Measurements from ENCODE around the gene CFAP57.

CFAP57 gene

GRCh38 chr1:43277116-43277876 is 105.2 kb downstream of the CFAP57 start:
- no peak for DNase-seq (ENCODE audit: low read depth)

DNA sequence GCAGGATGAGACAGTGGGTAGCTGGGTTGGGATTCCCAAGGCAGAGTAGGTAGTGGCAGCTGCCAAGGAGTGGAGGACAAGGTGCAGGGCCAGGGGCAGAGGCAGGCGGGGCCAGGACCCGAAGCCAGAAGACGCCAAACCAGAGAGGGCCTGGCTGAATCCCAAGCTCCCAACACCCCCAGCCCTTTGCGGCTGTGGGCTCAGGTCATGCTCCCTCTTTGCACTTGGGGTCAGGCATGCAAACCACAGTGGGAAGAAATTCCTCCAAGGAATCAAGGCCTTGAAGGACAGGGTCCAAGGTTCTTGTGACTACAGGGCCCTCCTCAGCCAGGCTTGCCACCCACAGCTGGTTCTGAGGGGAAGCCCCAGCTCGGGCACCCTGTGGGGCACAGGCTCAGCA is 107.0 kb downstream of the CFAP57 start:
- no peak for DNase-seq (ENCODE audit: low read depth)

GRCh38 chr1:43279666-43280065 is 107.5 kb downstream of the CFAP57 start:
- DNase-seq (ENCODE audit: low read depth) = no peak

DNA sequence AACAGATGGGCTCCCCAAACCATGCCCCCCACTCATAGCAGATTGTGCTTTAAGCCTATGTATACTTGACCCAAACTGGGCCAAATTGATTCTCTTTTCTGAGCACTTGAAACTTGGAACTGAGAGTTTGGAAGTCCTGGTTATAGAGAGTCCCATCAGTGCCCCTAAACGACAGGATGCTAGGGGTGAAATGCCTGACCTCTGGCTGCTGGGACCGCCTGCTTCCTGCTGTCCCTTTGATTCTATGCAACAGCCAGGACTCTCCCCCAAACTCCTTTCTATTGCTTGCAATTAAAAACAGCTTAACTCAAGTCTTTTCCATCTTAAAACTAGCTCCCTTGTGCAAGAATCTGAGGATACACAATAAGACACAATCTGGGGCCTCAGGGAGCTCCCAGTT is 108.6 kb downstream of the CFAP57 start:
- DNase-seq (ENCODE audit: low read depth) = no peak

DNA sequence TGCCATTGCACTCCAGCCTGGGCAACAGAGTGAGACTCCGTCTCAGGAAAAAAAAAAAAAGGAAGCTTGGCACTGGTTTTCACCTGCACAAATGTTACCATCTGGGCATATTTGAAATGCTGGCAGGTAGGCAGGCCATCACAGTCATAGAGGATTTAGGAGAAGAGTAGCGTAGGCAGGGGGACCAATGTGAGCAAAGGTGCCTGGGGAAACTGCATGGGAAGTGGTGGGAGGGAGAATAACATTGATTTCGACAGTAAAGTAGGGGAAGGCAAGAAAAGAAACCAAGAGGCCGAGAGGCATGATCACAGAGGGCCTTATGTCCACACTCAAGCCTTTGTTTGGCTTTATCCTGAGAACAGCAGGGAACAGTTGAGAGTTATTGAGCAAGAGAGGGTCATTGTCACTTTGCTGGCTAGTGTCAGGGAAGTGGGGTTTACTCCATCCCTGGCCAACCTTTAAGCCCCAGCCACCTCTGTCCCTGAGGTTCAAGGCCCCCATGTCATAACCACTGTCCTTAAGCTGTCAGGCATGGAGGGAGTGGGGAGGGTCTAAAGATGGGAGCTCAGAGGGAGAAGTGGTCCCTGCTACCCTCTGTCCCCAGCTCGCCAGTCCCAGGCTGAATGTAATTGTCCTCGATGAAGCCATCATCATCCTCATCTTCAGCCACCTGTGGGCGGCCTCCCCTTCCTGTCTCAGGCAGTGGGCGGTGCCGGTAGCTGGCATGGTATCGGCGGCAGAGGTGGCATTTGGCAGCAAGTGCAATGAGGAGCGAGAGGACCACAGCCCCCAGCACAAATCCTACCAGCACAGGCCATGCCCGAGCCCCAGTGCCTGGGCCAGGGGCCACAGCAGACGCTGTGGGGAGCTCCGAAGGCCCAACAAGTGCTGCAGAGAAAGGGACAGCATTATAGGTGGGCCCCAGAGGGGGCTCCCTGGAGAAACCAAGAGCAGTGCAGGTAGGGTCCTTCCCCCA is 110.4 kb downstream of the CFAP57 start:
- DNase-seq (ENCODE audit: low read depth) = no peak

GRCh38 chr1:43284065-43284464 is 111.9 kb downstream of the CFAP57 start:
- no peak for DNase-seq (ENCODE audit: low read depth)

DNA sequence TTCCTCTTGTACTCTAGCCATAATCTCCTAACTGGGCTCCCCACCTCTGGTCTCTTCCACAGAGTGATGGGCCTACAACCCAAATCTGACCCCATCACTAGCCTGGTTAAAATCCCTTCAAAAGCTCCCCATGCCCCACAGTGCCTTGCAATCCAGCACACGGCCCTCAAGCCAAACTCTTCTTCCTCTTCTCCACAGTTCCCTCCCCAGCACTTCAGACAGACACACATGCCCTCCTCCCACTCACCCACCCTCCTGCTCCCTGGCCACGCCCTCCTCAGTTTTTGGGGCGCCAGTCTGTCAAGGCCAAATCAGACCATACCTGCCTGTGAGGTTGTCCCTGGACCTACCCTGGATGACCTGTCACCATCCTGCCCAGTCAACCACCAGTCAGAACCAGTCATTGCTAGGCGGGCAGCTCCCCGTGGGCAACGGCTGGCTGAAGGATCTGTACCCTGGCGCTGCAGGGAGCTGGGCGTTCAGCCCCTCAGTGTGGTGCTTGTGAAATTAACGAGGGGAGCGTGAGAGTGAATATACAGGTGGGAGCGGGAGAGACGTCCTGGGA is 112.5 kb downstream of the CFAP57 start:
- DNase-seq (ENCODE audit: low read depth) = no peak

GRCh38 chr1:43285269-43285990 is 113.3 kb downstream of the CFAP57 start, which contains the start of gene C1orf210:
Gene C1orf210 (minus strand): TSS chr1:43285581. CDS start chr1:43283270, 2,311 bp downstream.
- no peak for DNase-seq (ENCODE audit: low read depth)

DNA sequence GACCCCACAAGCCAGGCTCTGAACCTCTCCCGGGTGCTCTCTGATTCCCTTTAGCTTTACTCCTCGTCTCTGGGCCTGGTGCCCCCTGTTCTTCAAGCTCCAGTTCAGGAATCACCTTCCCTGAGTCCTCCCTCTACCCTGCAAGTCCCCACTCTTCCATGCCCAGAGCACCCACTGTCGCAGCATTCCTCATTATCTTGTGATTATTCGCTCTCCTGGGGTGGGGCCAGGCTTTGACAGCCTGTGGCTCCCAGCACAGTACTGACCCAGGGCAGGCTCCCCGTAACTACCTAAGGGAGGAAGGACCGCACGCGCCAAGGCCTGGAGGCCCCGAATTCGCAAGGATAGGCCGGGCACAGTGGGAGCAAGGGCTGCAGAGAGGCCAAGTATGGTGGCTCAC is 114.0 kb downstream of the CFAP57 start:
- DNase-seq (ENCODE audit: low read depth) = no peak

- DNase-seq (ENCODE audit: low read depth) = no peak
Observed at GRCh38 chr1:43286533-43286932, 114.4 kb downstream of the CFAP57 start.

DNA sequence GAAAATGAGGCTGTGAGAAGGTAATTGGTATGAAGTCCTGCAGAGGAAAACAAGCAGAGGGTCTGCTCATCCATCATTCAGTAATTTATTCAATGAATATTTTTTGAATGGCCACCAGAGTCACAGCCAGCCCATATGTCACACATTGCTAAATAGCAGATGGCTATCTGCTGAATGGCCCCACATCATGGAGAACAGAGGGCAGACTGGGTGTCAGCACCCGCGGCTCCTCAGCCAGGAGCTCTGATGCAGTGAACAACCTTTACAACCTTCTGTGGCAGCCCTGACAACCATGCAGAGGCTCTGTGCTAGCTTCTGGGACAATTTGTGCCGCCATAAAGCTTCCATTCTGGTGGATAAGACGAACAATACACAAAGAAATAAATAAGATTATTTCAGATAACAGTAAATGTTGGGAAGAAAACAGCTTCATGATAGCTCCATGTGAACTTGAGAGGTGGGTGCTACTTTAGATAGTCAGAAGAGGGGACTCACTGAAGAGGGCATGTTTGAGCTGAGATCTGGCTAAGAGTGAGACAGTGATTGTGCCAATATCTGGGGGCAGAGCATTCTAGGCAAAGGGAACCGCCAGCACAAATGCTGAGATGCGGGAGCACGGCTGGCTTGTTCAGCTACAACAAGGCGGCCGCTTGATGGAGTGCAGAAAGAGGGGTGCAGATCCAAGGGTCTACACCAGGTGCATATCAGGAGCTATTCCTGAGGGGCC is 116.1 kb downstream of the CFAP57 start:
- DNase-seq (ENCODE audit: low read depth) = no peak

DNA sequence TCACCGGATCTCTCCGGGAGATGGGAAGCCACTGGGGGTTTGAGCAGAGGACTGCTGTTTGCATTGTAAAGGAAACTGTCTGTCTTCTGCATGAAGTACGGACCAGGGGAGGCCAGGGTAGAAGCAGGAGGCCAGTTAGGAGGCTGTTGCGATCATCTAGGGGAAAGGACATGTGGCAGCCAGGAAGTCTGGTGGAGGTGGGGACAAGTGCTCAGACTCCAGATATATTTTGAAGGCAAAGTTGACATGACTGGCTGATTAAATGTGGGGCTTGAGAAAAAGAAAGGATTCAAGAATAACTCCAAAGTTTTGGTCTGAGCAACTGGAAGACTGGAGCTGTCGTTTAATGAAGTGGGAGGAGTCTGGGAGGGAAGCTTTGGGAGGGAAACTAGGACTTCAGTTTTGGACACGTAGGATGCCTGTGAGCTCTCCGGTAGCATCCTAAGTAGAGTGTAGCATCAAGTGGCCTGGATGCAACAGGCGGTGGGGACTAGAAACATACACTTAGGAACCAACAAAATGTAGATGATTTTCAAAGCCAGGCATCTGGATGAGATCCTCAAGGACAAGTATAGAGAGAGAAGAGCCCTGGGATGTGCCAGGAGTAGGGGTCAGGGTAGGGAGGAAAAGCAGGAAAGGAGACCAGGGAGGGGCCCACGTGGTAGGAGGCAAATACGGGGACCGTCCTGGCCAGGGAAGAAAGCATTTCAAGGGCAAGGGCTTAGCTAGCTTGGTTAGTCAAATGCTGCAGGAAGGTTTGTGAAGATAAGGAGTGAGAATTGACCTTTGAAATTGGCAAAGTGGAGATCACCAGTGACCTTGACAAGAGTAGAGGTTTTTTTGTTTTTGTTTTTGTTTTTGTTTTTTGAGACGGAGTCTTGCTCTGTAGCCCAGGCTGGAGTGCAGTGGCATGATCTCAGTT is 116.9 kb downstream of the CFAP57 start:
- no peak for DNase-seq (ENCODE audit: low read depth)

DNA sequence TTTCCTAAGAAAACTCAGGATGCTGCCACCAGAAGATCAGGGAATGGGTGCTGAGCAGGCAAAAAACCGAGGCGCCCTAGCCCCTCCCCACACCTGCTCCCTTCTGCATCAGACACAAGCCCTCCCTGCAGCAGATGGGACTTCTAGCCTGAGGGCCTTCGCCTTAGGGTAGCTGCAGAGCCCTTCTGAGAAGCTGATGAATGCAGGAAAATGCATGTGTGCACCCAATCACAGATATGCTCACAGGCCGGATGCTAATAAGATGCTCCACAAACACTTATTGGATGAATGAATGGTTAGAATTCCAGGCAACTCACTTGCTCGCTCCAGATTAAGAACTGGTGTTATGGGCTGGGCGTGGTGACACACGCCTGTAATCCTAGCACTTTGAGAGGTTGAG is 120.1 kb downstream of the CFAP57 start:
- no peak for DNase-seq (ENCODE audit: low read depth)

DNA sequence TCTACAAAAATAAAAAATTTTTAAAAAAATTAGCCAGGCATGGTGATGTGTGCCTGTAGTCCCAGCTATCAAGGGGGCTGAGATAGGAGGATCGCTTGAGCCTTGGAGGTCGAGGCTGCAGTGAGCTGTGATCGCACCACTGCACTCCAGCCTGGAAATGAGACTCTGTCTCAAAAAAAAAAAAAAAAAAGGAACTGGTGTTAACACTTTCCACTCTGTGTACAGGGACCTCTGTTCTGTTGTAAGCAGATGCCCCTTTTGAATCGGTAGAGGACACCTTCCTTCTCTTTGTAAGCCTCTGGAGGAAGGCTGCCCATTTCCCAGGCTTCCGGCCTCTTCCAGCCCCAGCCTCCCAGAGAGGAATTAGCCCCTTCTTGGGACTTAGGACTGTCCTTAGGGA is 120.5 kb downstream of the CFAP57 start:
- no peak for DNase-seq (ENCODE audit: low read depth)

DNA sequence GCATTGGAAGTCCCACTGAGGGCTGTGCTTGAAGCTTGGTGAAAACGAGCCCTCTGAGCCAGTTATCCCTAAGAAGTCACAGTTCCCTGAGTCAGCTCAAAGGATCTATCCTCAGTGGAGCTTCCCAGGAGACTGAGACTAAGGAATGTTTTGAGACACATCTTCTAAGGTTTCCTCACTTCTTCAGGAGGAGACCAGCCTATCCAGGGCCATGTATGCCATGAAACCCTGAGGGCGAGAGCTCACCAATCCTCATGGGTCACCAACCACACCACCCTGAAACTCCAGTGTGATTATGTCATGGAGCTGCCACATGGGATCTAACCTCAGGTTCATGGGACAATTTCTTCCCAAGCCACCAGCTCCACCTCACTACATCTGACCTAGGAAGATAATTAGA is 121.0 kb downstream of the CFAP57 start:
- no peak for DNase-seq (ENCODE audit: low read depth)

- DNase-seq (ENCODE audit: low read depth) = no peak
Observed at GRCh38 chr1:43293896-43294760, 122.0 kb downstream of the CFAP57 start.

DNA sequence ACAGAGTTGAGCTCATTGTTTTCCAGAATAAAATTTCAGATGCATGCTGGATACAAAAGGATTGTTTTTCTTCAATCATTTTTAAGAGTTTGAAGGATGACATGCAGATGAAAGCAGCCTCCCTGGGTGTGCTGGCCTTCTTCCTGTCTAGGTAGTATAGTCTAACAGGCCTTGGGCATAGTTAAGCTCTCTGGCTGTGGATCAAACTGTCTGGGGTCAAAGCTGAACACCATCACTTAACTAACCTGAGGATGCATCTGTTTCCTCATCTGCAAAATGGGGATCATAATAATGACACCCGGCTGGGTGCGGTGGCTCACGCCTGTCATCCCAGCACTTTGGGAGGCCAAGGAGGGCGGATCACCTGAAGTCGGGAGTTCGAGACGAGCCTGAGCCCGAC is 122.6 kb downstream of the CFAP57 start:
- no peak for DNase-seq (ENCODE audit: low read depth)

DNA sequence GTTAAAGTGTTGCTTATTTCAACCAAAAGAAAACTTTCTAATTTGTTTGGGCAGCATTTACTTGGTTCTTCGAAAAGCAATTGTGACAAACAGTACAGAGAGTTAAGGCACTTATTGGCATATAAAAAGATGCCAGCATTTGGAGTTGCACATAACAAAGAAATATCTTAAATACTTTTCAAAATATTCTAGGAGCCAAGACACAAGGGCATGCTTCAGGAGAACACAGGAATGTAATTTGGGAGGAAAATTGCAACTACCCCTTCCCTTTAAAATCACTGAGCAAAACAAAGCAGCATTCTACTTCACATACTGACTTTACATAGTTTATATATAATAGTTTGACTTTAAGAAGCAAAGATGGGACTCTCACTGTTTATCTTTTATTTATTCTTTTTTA is 124.1 kb downstream of the CFAP57 start:
- DNase-seq (ENCODE audit: low read depth) = no peak

- no peak for DNase-seq (ENCODE audit: low read depth)
Observed at GRCh38 chr1:43298055-43298454, 125.9 kb downstream of the CFAP57 start.
